Glutamatergic neuron (in vitro differentiated cells): Measurements from ENCODE around the gene GTF3C2. TPM values are rescaled to one million over a fixed set of nuclear protein-coding genes. Genes with fewer than 3 reads are reported as not detected.

Source experiments
- DNase-seq: peaks from one replicate; pipeline ENCODE4 v3.0.0; 2022
- H3K27ac Mint-ChIP-seq: one replicate; pipeline ENCODE4 v1.8.0; 2020; ENCODE audit warnings: mild to moderate bottlenecking, mixed read lengths, inconsistent platforms; ENCODE audit not compliant: unreplicated experiment
- H3K27me3 Mint-ChIP-seq: one replicate; pipeline ENCODE4 v1.8.0; 2020; ENCODE audit warnings: mild to moderate bottlenecking, moderate library complexity, mixed read lengths, inconsistent platforms; ENCODE audit not compliant: unreplicated experiment
- H3K36me3 Mint-ChIP-seq: one replicate; pipeline ENCODE4 v1.8.0; 2020; ENCODE audit warnings: mild to moderate bottlenecking, mixed read lengths, inconsistent platforms; ENCODE audit not compliant: unreplicated experiment
- H3K4me1 Mint-ChIP-seq: one replicate; pipeline ENCODE4 v1.8.0; 2020; ENCODE audit warnings: mild to moderate bottlenecking, low read depth, mixed read lengths, inconsistent platforms; ENCODE audit not compliant: unreplicated experiment
- H3K4me3 Mint-ChIP-seq: one replicate; pipeline ENCODE4 v1.8.0; 2020; ENCODE audit warnings: mild to moderate bottlenecking, mixed read lengths, inconsistent platforms; ENCODE audit not compliant: unreplicated experiment
- H3K9me3 Mint-ChIP-seq: one replicate; pipeline ENCODE4 v1.8.0; 2020; ENCODE audit warnings: mild to moderate bottlenecking, moderate library complexity, mixed read lengths, inconsistent platforms; ENCODE audit not compliant: unreplicated experiment
- total RNA-seq: library from RNA; stranded (reverse); fragmentation: NEBNext Ultra II Directional; extraction: Animal tissue kit (Norgen Biotek cat#: 25700); gene quantifications from one replicate; pipeline ENCODE4 v1.2.1, GENCODE V29; 2021; ENCODE audit not compliant: unreplicated experiment
- TF ChIP-seq, protein P1 (sequence below): fragments of 200-600 bp; sonication (generic); IDR thresholded peaks from one replicate; pipeline ENCODE4 v1.5.0; 2021; ENCODE audit not compliant: partially characterized antibody, unreplicated experiment

Gene GTF3C2
- total RNA-seq, 1 donor from 2014 or later: 111 TPM

DNA sequence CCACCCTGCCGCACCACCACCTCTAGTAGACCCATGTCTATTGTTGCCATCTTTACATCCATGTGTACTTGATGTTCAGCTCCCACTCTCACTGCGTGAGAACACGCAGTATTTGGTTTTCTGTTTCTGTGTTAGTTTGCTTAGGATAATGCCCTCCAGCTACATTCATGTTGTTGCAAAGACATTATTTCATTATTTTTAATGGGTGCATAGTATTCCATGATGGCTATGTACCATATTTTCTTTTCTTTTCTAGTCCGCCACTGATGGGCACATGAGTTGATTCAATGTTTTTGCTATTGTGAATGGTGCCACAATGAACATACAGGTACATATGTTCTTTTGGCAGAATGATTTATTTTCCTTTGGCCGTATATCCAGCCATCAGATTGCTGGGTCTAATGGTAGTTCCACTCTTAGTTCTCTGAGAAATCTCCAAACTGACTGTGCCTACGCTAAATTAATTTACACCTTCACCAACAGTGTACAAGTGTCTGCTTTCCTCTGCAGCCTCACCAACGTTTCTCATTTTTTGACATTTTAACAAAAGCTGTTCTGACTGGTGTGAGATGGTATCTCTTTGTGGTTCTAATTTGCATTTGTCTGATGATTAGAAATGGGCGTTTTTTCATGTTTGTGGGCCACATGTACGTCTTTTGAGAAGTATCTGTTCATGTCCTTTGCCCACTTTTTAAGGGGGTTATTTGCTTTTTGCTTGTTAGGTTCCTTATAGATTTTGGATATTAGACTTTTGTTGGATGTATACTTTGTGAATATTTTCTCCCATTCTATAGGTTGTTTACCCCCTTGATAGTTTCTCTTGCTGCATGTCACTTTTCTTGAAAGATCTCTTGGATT, 34.5 kb upstream of the GTF3C2 start:
- TF ChIP-seq, protein P1, sequence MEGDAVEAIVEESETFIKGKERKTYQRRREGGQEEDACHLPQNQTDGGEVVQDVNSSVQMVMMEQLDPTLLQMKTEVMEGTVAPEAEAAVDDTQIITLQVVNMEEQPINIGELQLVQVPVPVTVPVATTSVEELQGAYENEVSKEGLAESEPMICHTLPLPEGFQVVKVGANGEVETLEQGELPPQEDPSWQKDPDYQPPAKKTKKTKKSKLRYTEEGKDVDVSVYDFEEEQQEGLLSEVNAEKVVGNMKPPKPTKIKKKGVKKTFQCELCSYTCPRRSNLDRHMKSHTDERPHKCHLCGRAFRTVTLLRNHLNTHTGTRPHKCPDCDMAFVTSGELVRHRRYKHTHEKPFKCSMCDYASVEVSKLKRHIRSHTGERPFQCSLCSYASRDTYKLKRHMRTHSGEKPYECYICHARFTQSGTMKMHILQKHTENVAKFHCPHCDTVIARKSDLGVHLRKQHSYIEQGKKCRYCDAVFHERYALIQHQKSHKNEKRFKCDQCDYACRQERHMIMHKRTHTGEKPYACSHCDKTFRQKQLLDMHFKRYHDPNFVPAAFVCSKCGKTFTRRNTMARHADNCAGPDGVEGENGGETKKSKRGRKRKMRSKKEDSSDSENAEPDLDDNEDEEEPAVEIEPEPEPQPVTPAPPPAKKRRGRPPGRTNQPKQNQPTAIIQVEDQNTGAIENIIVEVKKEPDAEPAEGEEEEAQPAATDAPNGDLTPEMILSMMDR: no peak
- DNase-seq: no peak
- no peak overlapping the region for H3K27ac Mint-ChIP-seq
- no peaks in the 10 kb centered on the region for H3K4me1 Mint-ChIP-seq
- H3K27me3 Mint-ChIP-seq: no peaks in the 10 kb centered on the region
- H3K4me3 Mint-ChIP-seq: no peak overlapping the region
- H3K36me3 Mint-ChIP-seq: no peaks in the 10 kb centered on the region
- peaks cover 2% of the 10 kb centered on the region for H3K9me3 Mint-ChIP-seq

DNA sequence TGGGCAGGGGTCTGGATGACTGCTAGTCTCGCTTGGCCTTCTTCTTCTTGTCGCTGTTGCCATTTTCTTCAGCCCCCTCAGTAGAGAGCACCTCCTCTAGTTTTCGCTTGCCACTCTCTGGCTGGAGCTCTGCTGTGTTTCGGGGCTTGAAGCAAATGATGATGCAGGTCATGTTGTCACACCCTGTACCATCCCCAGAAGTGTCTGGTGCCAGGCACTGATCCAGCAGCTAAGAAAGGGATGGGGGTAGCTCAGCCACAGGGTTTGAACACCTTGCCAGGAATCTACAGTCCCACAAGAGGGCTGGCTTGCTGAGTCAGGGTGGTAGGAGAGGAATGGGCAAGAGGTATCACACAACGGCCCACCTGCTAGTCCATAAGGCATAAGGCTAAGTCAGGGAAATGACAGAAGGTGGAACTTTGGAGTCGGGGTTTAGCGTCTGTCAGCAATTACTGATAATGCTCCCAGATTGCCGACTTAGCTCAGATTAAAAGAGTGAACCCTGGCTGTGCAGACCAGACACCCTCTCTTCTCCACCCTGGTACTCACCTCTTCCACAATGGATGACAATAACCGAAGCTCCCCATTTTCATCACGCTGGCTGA, 25.1 kb upstream of the GTF3C2 start:
- Mint-ChIP-seq H3K9me3 (peaks cover 13% of the 10 kb centered on the region), H3K4me3 (peak overlapping the region; percentile 92), H3K36me3 (peaks cover 5% of the 10 kb centered on the region), H3K27me3 (peaks cover 12% of the 10 kb centered on the region), H3K4me1 (peaks cover 27% of the 10 kb centered on the region), H3K27ac (peak overlapping the region; percentile 100)
- no peak for DNase-seq
- TF ChIP-seq, protein P1: no peak

DNA sequence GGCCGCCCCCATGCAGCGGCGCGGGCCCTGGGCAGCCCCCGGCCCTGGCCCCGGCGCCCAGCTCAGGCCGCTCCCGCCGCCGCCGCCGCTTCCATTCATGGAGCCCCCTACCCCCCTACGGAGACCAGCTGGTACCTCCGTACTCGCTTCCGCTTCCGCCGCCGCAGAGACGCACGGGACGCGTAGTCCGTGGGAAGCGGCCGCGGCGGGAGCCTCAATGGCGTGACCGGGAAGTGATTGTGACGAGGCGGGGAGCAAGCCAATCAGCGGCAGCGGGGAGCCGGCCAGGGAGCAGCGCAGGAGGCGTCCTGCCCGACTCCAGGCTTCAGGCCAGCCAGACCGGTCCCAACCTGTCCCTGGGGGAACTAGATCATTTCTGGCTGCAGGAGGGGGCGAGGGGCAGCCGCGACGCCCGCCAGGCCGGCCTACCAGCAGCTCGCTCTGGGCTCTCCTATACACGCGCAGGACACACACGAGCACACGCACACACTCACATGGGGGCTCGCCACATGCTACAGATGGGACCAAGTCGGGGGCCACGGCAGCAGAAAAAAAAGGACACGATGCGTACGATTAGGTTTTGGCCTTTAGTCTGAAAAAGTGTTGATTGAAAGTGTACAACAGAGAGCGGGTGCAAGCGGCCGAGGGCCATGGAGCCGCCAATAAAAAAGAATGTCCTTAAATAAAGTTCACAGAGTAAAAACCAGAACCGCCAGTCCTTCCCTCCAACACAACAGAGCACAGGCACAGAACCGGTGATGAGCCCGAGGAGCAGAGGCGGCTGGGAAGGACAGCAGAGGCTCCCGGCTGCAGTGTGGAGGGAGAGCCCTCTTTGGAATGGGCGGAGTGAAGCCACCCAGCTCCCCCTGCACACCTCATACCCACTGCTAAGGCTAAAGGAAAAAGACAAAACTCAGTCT, 24.3 kb upstream of the GTF3C2 start, which contains the start of gene ZNF513:
TSS of gene ZNF513 (minus strand) at position 109 of the 920 bp plus-strand sequence. CDS start 208 bp downstream, outside the sequence.
- Mint-ChIP-seq H3K27me3 (peaks cover 12% of the 10 kb centered on the region), H3K36me3 (peaks cover 5% of the 10 kb centered on the region), H3K27ac (peak within 1 kb of the TSS; percentile 100), H3K9me3 (peaks cover 13% of the 10 kb centered on the region), H3K4me3 (peak within 1 kb of the TSS; percentile 92), H3K4me1 (peaks cover 27% of the 10 kb centered on the region)
- TF ChIP-seq, protein P1: no peak
- DNase-seq: peak; percentile 97

DNA sequence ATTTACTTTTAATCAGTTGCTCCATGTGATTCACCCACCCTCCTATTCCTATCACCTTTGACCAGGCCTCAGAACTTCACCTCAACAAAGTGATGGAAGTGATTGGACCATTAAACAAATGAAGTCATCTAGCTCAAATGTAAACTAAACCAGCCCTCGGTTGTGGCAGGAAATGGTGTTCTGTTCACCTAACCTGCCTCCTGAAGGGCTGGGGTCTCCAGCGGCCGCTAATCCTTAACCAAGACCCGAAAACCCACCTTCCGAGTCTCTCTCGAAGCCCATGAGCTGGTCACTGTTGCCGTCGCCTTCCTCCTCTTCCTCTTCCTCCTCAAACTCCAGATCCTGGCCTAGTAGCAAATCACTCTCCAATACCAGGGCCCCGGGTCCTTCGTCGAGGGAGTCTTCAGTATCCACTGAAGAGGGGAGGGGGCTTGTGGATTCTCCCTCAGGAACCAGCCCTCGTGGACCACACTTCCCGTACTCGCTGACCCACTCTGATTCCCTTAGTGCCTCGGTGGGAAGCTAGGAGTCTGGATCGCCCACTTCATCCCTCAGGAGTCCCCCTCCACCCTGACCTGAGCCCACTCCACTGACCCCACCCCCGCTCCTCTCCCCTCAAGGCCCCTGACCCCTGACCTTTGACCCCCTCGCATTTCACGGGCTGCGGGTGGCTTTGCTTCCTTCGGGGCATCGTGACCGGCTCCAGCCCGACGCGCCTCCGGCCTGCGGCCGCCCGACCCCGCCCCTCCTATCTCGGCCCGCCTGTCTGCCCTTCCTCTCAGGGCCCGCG, 23.5 kb upstream of the GTF3C2 start:
- Mint-ChIP-seq H3K4me1 (peaks cover 27% of the 10 kb centered on the region), H3K36me3 (peaks cover 2% of the 10 kb centered on the region), H3K27ac (peak overlapping the region; percentile 87), H3K4me3 (peak overlapping the region; percentile 89), H3K27me3 (peaks cover 12% of the 10 kb centered on the region), H3K9me3 (peaks cover 13% of the 10 kb centered on the region)
- TF ChIP-seq, protein P1: no peak
- peak; percentile 81 for DNase-seq
